ENCODE measurements around the gene SND1. TPM values are rescaled to one million over a fixed set of nuclear protein-coding genes. Genes with fewer than 3 reads are reported as not detected.

Gene SND1
- total RNA-seq, 4 donors from 2014 or later = 55.5 to 305 (median 80.1) TPM

- H3K27ac ChIP-seq = no peak overlapping the region
- H3K9me3 ChIP-seq = no peaks in the 10 kb centered on the region
- no peaks in the 10 kb centered on the region for H3K4me1 ChIP-seq
- H3K27me3 ChIP-seq = no peaks in the 10 kb centered on the region
- DNase-seq = no peak
- no peaks in the 10 kb centered on the region for H3K36me3 ChIP-seq
- H3K4me3 ChIP-seq = no peak overlapping the region
- TF ChIP-seq, protein P1, sequence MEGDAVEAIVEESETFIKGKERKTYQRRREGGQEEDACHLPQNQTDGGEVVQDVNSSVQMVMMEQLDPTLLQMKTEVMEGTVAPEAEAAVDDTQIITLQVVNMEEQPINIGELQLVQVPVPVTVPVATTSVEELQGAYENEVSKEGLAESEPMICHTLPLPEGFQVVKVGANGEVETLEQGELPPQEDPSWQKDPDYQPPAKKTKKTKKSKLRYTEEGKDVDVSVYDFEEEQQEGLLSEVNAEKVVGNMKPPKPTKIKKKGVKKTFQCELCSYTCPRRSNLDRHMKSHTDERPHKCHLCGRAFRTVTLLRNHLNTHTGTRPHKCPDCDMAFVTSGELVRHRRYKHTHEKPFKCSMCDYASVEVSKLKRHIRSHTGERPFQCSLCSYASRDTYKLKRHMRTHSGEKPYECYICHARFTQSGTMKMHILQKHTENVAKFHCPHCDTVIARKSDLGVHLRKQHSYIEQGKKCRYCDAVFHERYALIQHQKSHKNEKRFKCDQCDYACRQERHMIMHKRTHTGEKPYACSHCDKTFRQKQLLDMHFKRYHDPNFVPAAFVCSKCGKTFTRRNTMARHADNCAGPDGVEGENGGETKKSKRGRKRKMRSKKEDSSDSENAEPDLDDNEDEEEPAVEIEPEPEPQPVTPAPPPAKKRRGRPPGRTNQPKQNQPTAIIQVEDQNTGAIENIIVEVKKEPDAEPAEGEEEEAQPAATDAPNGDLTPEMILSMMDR (IDR thresholded peaks at IDR 0.05) = no peak
- no peak for TF ChIP-seq POLR2A (IDR thresholded peaks at IDR 0.05)
Measured at GRCh38 chr7:128120116-128120515, 468.1 kb downstream of the SND1 start.

DNA sequence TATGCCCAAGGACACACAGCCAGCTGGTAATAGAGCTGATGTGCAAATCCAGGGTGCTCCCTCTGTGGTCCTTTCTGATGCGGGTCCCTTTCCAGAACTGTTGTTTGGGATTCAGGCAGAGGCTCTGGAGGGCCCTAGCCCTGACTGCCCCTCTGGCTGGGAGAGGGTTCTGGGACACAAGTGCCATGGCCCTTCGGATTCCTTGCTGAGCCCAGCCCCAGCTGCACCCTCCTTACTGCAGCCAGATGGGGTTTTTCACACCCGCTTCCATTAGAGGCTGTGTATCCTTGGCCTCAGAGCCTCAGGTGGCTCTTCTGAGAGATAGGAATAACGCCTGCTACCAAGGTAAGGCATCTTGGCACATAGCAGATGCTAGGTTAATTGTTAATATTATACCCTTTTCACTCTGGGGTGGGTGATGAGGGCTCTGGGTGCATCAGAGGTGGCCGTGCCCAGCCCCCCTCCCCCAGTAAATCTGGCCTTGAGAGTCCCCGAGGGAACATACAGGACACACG is 469.0 kb downstream of the SND1 start:
- H3K4me3 ChIP-seq = no peak overlapping the region
- DNase-seq = no peak
- no peaks in the 10 kb centered on the region for H3K36me3 ChIP-seq
- TF ChIP-seq, protein P1 (IDR thresholded peaks at IDR 0.05) = no peak
- TF ChIP-seq POLR2A (IDR thresholded peaks at IDR 0.05) = no peak
- no peaks in the 10 kb centered on the region for H3K9me3 ChIP-seq
- no peak overlapping the region for H3K27ac ChIP-seq
- no peaks in the 10 kb centered on the region for H3K4me1 ChIP-seq
- H3K27me3 ChIP-seq = no peaks in the 10 kb centered on the region

- Histone ChIP-seq H3K27me3 (no peaks in the 10 kb centered on the region), H3K36me3 (no peaks in the 10 kb centered on the region), H3K9me3 (no peaks in the 10 kb centered on the region), H3K4me3 (no peak overlapping the region), H3K27ac (no peak overlapping the region), H3K4me1 (no peaks in the 10 kb centered on the region)
- no peak for DNase-seq
- TF ChIP-seq POLR2A (IDR thresholded peaks at IDR 0.05) = no peak
- TF ChIP-seq, protein P1 (IDR thresholded peaks at IDR 0.05) = no peak
Measured at GRCh38 chr7:128121711-128122530, 469.9 kb downstream of the SND1 start.

DNA sequence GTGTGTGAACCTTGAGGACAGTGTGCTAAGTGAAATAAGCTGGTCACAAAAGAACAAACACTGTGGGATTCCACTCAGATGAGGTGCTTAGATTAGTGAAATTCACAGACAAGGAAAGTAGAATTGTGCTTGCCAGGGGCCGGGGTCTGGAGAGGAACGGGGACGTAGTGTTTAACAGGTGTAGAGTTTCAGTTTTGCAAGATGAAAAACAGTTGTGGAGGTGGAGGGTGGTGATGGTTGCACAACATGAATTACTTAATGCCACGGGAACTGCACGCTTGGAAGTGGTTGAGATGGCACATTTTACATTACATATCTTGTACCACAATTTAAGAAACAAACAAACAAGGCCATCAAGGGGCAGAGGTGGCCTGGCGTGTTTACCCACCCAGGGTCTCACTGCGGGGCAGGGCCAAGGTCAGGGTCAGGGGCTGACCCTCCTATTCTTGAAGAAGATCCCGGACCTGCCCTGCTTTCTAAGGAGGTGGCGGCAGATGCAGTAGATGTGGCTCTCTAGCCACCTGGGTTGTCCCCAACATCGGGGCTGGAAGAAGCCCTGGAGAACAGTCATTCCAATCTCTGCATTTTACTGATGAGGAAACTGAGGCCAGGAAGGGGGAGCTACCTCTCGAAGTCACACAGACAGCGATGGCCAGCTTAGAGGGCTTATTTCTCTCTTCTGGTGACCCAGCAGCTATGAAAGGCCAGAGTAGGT is 470.7 kb downstream of the SND1 start:
- no peak overlapping the region for H3K4me3 ChIP-seq
- H3K27me3 ChIP-seq = no peaks in the 10 kb centered on the region
- H3K4me1 ChIP-seq = no peaks in the 10 kb centered on the region
- H3K9me3 ChIP-seq = no peaks in the 10 kb centered on the region
- H3K27ac ChIP-seq = no peak overlapping the region
- DNase-seq = no peak
- TF ChIP-seq POLR2A (IDR thresholded peaks at IDR 0.05) = no peak
- TF ChIP-seq, protein P1 (IDR thresholded peaks at IDR 0.05) = no peak
- no peaks in the 10 kb centered on the region for H3K36me3 ChIP-seq

GRCh38 chr7:128123291-128124037 is 471.5 kb downstream of the SND1 start:
- Histone ChIP-seq H3K36me3 (no peaks in the 10 kb centered on the region), H3K27me3 (no peaks in the 10 kb centered on the region), H3K27ac (no peak overlapping the region), H3K9me3 (no peaks in the 10 kb centered on the region), H3K4me3 (no peak overlapping the region), H3K4me1 (no peaks in the 10 kb centered on the region)
- DNase-seq = no peak
- TF ChIP-seq, protein P1 (IDR thresholded peaks at IDR 0.05) = no peak
- no peak for TF ChIP-seq POLR2A (IDR thresholded peaks at IDR 0.05)
